ENCODE measurements around the gene RNF130.
"Not testable (repeated sequence)": the region's sequence is repeated elsewhere in the genome, so short reads cannot be mapped to it uniquely, and the experiment has no call there.

RNF130 gene

DNA sequence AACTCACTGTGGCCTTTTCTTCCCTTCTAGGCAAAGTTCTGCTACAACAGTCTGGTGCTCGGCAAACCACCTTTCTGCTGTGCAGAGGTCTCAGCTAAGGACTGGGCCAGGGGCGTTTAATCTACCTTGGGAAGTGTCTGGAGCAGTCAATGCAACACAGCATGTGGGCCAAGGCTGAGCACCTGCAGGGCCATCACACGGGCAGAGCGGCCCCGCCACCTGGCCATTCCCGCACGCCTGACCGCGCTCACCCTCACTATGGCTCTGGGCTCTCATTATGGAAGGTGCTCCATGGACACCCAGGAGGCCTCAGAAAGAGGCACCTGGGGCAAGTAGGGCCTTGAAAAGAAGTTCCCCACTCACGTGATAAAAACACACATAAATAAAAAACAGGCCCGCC lies 98.2 kb downstream of the RNF130 start:
- H3K4me3 ChIP-seq (ENCODE audit: low read depth, low read length) = no peak overlapping the region
- TF ChIP-seq, protein P1, sequence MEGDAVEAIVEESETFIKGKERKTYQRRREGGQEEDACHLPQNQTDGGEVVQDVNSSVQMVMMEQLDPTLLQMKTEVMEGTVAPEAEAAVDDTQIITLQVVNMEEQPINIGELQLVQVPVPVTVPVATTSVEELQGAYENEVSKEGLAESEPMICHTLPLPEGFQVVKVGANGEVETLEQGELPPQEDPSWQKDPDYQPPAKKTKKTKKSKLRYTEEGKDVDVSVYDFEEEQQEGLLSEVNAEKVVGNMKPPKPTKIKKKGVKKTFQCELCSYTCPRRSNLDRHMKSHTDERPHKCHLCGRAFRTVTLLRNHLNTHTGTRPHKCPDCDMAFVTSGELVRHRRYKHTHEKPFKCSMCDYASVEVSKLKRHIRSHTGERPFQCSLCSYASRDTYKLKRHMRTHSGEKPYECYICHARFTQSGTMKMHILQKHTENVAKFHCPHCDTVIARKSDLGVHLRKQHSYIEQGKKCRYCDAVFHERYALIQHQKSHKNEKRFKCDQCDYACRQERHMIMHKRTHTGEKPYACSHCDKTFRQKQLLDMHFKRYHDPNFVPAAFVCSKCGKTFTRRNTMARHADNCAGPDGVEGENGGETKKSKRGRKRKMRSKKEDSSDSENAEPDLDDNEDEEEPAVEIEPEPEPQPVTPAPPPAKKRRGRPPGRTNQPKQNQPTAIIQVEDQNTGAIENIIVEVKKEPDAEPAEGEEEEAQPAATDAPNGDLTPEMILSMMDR (IDR thresholded peaks at IDR 0.05; ENCODE audit: borderline replicate concordance, insufficient read depth, low read depth, low read length) = no peak

DNA sequence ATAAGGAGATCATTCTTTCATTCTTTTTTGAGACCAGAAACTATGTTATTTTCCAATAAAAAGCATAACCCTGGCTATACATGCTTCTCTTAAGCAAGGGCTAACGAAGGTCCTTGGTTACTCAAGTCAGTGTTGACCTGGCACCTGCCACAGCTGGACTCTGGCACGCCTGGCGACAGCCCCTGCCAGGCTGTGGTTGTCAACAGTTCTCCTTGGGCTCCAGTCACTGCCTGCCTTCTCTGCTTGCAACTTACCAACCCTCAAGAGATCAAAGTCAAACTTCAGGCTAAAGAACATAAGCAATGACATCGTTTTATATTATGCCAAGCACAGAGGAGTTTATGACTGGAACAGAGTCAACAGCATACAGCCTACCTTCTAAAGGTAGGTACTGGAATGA lies 102.4 kb downstream of the RNF130 start:
- H3K4me3 ChIP-seq (ENCODE audit: low read depth, low read length) = no peak overlapping the region
- TF ChIP-seq, protein P1 (IDR thresholded peaks at IDR 0.05; ENCODE audit: borderline replicate concordance, insufficient read depth, low read depth, low read length) = no peak

DNA sequence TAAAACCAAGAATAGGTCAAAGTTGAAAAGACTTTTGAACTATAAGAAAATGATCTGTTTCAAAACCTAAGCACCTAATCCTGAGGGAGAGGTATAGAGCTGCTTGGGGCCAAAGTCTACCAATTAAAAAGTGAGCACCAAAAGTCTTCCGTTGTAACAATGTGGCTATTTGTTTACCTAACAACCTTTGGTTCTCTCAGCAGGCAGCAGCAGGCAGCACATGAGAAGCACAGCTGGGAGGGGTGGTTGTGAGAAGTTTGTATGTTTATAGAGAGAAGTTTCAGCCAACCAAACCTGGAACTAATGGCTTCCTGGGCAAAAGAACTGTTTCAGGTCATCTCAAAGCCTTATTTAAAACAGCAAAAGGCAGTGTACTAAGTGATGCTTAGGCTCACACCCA lies 104.1 kb downstream of the RNF130 start:
- TF ChIP-seq, protein P1 (IDR thresholded peaks at IDR 0.05; ENCODE audit: borderline replicate concordance, insufficient read depth, low read depth, low read length) = no peak
- no peak overlapping the region for H3K4me3 ChIP-seq (ENCODE audit: low read depth, low read length)

DNA sequence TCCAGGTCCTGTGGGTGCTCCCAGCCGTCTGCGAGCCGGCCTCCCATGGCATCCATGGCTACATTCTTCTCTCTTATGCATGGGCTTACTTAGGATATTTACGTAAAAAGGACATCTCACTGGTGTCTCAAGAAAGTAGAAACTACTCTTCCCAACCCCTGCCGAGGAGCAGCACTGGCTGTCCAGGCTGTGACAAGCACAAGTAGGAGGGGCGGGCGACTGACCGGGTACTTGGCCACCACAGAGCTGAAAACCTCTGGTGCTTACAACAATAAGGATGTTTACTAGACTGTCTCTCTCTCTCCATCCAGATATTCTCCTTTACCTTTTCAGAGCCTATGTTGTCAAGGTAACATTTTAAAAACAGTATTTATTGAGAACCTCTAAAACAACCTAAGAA lies 107.5 kb downstream of the RNF130 start:
- TF ChIP-seq, protein P1 (IDR thresholded peaks at IDR 0.05; ENCODE audit: borderline replicate concordance, insufficient read depth, low read depth, low read length) = no peak

DNA sequence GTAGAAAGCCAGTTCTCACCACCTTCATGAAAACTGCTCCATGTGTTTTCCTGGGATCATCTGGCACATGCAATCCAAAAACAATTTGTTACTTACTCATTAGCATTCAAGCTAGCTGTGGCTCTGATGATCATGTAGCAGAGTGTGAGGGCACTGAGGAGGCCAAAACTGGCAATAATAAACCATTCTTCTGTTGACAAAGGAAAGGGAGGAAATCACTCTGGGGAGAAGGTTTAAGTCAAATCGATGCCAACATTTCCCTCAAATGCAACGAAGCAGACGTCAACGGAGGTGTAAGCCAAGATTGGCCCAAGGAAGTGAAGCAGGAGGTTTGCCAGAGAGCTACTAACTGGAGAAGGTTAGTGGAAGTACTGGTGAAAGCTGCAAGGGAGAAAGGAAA lies 108.2 kb downstream of the RNF130 start:
- H3K4me3 ChIP-seq (ENCODE audit: low read depth, low read length) = no peak overlapping the region
- TF ChIP-seq, protein P1 (IDR thresholded peaks at IDR 0.05; ENCODE audit: borderline replicate concordance, insufficient read depth, low read depth, low read length) = no peak

More for the DNA sequence above, 107.5 kb downstream of the RNF130 start:
- H3K4me3 ChIP-seq (ENCODE audit: low read depth, low read length) = no peak overlapping the region

DNA sequence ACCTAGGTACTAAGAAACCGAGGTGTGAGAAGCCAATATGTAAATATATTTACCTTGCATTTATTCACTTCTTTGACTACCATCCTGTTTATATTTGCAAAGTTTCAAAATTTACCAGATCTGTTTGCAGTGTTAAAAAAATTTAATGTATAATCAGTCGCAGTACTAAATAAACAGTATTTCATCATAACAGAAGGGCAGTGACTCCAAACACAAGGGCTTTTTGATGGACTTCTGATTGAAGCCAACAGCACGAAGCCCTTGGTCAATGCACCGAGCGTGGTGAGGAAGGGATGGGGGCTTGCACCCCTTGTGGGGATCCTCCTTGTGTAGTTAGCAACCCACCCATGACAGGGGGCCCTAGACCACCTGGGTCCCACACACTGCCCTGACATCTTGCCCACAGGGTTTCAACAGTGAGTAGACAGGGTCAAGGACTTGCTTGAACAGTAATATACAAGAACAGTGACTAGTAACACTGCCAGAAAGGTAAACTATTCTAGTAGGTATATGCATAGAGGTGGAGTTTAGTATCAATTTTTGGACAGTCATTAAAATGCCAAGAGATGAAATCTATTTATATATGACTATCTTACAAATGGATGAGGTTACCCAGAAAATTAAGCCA lies 111.2 kb downstream of the RNF130 start:
- H3K4me3 ChIP-seq (ENCODE audit: low read depth, low read length) = no peak overlapping the region
- TF ChIP-seq, protein P1 (IDR thresholded peaks at IDR 0.05; ENCODE audit: borderline replicate concordance, insufficient read depth, low read depth, low read length) = no peak

DNA sequence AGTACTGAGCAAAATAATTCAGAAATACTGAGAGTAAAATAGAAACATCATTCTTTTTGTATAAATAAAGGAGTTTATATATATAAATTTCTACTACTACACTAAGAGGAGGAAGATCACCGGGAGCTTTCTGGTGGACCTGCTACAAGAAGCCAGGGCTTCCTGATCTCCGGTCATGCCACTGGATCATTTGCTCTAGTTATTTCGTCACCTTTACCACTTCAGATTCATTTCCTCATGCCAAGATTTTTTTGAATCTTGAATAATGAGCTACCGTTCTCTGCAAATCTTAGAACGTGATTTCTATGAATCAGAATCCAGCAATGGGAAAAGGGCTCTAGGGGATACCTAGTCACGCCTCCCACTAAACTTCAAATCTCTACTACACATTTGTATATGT lies 111.9 kb downstream of the RNF130 start:
- TF ChIP-seq, protein P1 (IDR thresholded peaks at IDR 0.05; ENCODE audit: borderline replicate concordance, insufficient read depth, low read depth, low read length) = no peak
- H3K4me3 ChIP-seq (ENCODE audit: low read depth, low read length) = no peak overlapping the region

DNA sequence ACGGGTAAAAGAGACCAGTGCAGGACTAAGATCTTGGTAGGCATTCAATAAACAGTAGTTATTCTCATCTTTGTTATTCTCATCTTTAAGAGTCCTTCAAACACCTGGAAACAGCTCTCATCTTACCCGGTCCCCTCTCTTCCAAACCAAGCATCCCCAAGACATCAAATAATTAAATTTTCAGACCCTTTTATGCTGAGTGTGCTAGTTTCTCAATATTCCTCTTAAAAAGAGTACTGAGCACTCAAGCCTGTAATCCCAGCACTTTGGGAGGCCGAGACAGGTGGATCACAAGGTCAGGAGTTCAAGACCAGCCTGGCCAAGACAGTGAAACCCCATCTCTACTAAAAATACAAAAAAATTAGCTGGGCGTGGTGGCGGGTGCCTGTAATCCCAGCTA lies 112.4 kb downstream of the RNF130 start:
- H3K4me3 ChIP-seq (ENCODE audit: low read depth, low read length) = not testable (repeated sequence)
